Hepatocyte (in vitro differentiated cells): ENCODE measurements around the gene KRT86. TPM values are rescaled to one million over a fixed set of nuclear protein-coding genes. Genes with fewer than 3 reads are reported as not detected.

Source experiments
- DNase-seq: peaks from one replicate; pipeline ENCODE4 v3.0.0-alpha.2; 2016; ENCODE audit warnings: low spot score
- H2AFZ ChIP-seq: fragments of 200-600 bp; sonication (generic); 2 replicates; pipeline ENCODE4 v1.6.0; 2016; ENCODE audit warnings: antibody characterized with exemption, mild to moderate bottlenecking
- H3K27ac ChIP-seq: fragments of 200-600 bp; sonication (generic); 2 replicates; pipeline ENCODE4 v1.5.1; 2016; ENCODE audit warnings: mild to moderate bottlenecking
- H3K27me3 ChIP-seq: fragments of 200-600 bp; sonication (generic); 2 replicates; pipeline ENCODE4 v1.6.1; 2016
- H3K36me3 ChIP-seq: fragments of 200-600 bp; sonication (generic); replicated peaks from 2 replicates; pipeline ENCODE4 v1.5.1; 2016; ENCODE audit warnings: low read depth; ENCODE audit not compliant: insufficient read depth
- H3K4me1 ChIP-seq: fragments of 200-600 bp; sonication (generic); 2 replicates; pipeline ENCODE4 v1.5.1; 2016; ENCODE audit warnings: mild to moderate bottlenecking, moderate library complexity; ENCODE audit not compliant: insufficient read depth
- H3K4me2 ChIP-seq: fragments of 200-600 bp; sonication (generic); 2 replicates; pipeline ENCODE4 v1.6.0; 2016
- H3K4me3 ChIP-seq: fragments of 200-600 bp; sonication (generic); 2 replicates; pipeline ENCODE4 v1.5.1; 2016; ENCODE audit warnings: mild to moderate bottlenecking
- H3K79me2 ChIP-seq: fragments of 200-600 bp; sonication (generic); 2 replicates; pipeline ENCODE4 v1.6.0; 2017; ENCODE audit warnings: mild to moderate bottlenecking
- H3K9me2 ChIP-seq: fragments of 200-600 bp; sonication (generic); replicated peaks from 2 replicates; pipeline ENCODE4 v1.6.0; 2017; ENCODE audit warnings: mild to moderate bottlenecking; ENCODE audit not compliant: insufficient read depth
- H3K9me3 ChIP-seq: fragments of 200-600 bp; sonication (generic); 2 replicates; pipeline ENCODE4 v1.5.1; 2016; ENCODE audit warnings: low read depth, mild to moderate bottlenecking
- H4K20me1 ChIP-seq: fragments of 200-600 bp; sonication (generic); 2 replicates; pipeline ENCODE4 v1.6.0; 2016; ENCODE audit warnings: mild to moderate bottlenecking; ENCODE audit not compliant: insufficient read depth, poor library complexity, severe bottlenecking
- CTCF ChIP-seq: fragments of 200-600 bp; sonication (generic); IDR thresholded peaks from 2 replicates; pipeline ENCODE4 v1.5.1; 2016; ENCODE audit warnings: antibody characterized with exemption, mild to moderate bottlenecking; ENCODE audit not compliant: poor library complexity
- EZH2 ChIP-seq: fragments of 200-600 bp; sonication (generic); IDR thresholded peaks from 2 replicates; pipeline ENCODE4 v1.6.1; 2016; ENCODE audit warnings: antibody characterized with exemption, mild to moderate bottlenecking, borderline replicate concordance
- EZH2phosphoT487 ChIP-seq: fragments of 200-600 bp; sonication (generic); IDR thresholded peaks from one replicate; pipeline ENCODE4 v1.6.1; 2018; ENCODE audit warnings: antibody characterized with exemption, mild to moderate bottlenecking, low read depth, moderate library complexity; ENCODE audit not compliant: unreplicated experiment, severe bottlenecking
- WGBS: methylation state at CpG from one replicate; pipeline ENCODE4 v1.1.6; 2016; ENCODE audit warnings: low lambda C conversion rate; ENCODE audit errors: missing lambda C conversion rate; 5-methylcytosine and 5-hydroxymethylcytosine counted together
- polyA plus RNA-seq: library from polyadenylated mRNA; unstranded; fragments of >200 nt; fragmentation: Nextera tagmentation; extraction: Ambion mirVana; gene quantifications from 2 replicates; pipeline ENCODE4 v1.2.1, GENCODE V29; 2016
- total RNA-seq: library from RNA; depleted of rRNA; stranded (reverse); fragments of >200 nt; gene quantifications from 2 replicates; pipeline ENCODE4 v1.2.3, GENCODE V29; 2014

KRT86 gene
- total and polyA plus RNA-seq, 2 experiments from 2014 or later: 0.40 TPM; not detected in 1

GRCh38 chr12:52356031-52356761, 81.8 kb downstream of the KRT86 start:
- no peak for DNase-seq
- Histone ChIP-seq H3K4me1 (no peaks in the 10 kb centered on the region), H3K27ac (no peak overlapping the region), H3K27me3 (peaks cover 3% of the 10 kb centered on the region), H3K9me3 (no peaks in the 10 kb centered on the region), H3K79me2 (no peaks in the 10 kb centered on the region), H3K36me3 (no peaks in the 10 kb centered on the region), H3K9me2 (no peaks in the 10 kb centered on the region), H4K20me1 (no peaks in the 10 kb centered on the region), H2AFZ (no peak overlapping the region), H3K4me3 (no peak overlapping the region), H3K4me2 (no peak overlapping the region)
- 96% methylated on average over 46 of the region's 56 CpGs for WGBS
- no peak for TF ChIP-seq CTCF
- TF ChIP-seq EZH2phosphoT487: no peak
- TF ChIP-seq EZH2: no peak

- no peak for DNase-seq
- H3K9me3 ChIP-seq: no peaks in the 10 kb centered on the region
- no peaks in the 10 kb centered on the region for H3K9me2 ChIP-seq
- H3K27me3 ChIP-seq: peaks cover 3% of the 10 kb centered on the region
- WGBS: 94% methylated on average over 20 of the region's 20 CpGs
- H3K36me3 ChIP-seq: no peaks in the 10 kb centered on the region
- H3K4me3 ChIP-seq: no peak overlapping the region
- H2AFZ ChIP-seq: no peak overlapping the region
- H3K27ac ChIP-seq: no peak overlapping the region
- no peaks in the 10 kb centered on the region for H3K4me1 ChIP-seq
- H3K79me2 ChIP-seq: no peaks in the 10 kb centered on the region
- no peak for TF ChIP-seq EZH2
- no peak for TF ChIP-seq EZH2phosphoT487
- no peak for TF ChIP-seq CTCF
- H3K4me2 ChIP-seq: no peak overlapping the region
- no peaks in the 10 kb centered on the region for H4K20me1 ChIP-seq
These were observed 82.5 kb downstream of the KRT86 start for GRCh38 chr12:52356762-52357580.

Other genes with a start within 250 kb of the KRT86 start
- gene NR4A1, start 223.2 kb upstream of the KRT86 start, total RNA-seq: 39.2 and 59.2 TPM in 2 replicates
- gene NR4A1, start 223.2 kb upstream of the KRT86 start, polyA plus RNA-seq: 131 and 165 TPM in 2 replicates
- gene ATG101, start 204.7 kb upstream of the KRT86 start, total RNA-seq: 55.9 and 61.6 TPM in 2 replicates
- 52.0 and 57.7 TPM in 2 replicates for gene ATG101, start 204.7 kb upstream of the KRT86 start, polyA plus RNA-seq
- gene SMIM41, start 194.9 kb upstream of the KRT86 start, total RNA-seq: not detected in 2 replicates
- gene SMIM41, start 194.9 kb upstream of the KRT86 start, polyA plus RNA-seq: 0.15 TPM in 1 of 2 replicates, not detected in the other
- 0.28 and 0.77 TPM in 2 replicates for gene KRT80, start 82.6 kb upstream of the KRT86 start, total RNA-seq
- 1.2 and 1.5 TPM in 2 replicates for gene KRT80, start 82.6 kb upstream of the KRT86 start, polyA plus RNA-seq
- gene KRT7, start 41.4 kb upstream of the KRT86 start, total RNA-seq: 12.6 and 27.1 TPM in 2 replicates
- gene KRT7, start 41.4 kb upstream of the KRT86 start, polyA plus RNA-seq: 33.3 and 80.2 TPM in 2 replicates
- not detected in 2 replicates for gene KRT81, start 16.9 kb downstream of the KRT86 start, total RNA-seq
- gene KRT81, start 16.9 kb downstream of the KRT86 start, polyA plus RNA-seq: not detected in 2 replicates
- not detected in 2 replicates for gene KRT83, start 46.8 kb downstream of the KRT86 start, total RNA-seq
- not detected in 2 replicates for gene KRT83, start 46.8 kb downstream of the KRT86 start, polyA plus RNA-seq
- not detected in 2 replicates for gene KRT85, start 92.8 kb downstream of the KRT86 start, total RNA-seq
- gene KRT85, start 92.8 kb downstream of the KRT86 start, polyA plus RNA-seq: not detected in 2 replicates
- gene KRT84, start 111.0 kb downstream of the KRT86 start, total RNA-seq: not detected in 2 replicates
- not detected in 2 replicates for gene KRT84, start 111.0 kb downstream of the KRT86 start, polyA plus RNA-seq
- gene KRT82, start 131.7 kb downstream of the KRT86 start, total RNA-seq: not detected in 2 replicates
- not detected in 2 replicates for gene KRT82, start 131.7 kb downstream of the KRT86 start, polyA plus RNA-seq
- gene KRT75, start 159.7 kb downstream of the KRT86 start, total RNA-seq: not detected in 2 replicates
- gene KRT75, start 159.7 kb downstream of the KRT86 start, polyA plus RNA-seq: not detected in 2 replicates
- gene KRT6B, start 177.5 kb downstream of the KRT86 start, total RNA-seq: 0.08 TPM in 1 of 2 replicates, not detected in the other
- 0.10 and 0.42 TPM in 2 replicates for gene KRT6B, start 177.5 kb downstream of the KRT86 start, polyA plus RNA-seq
- 0.07 and 0.32 TPM in 2 replicates for gene KRT6C, start 199.2 kb downstream of the KRT86 start, total RNA-seq
- gene KRT6C, start 199.2 kb downstream of the KRT86 start, polyA plus RNA-seq: 0.18 and 1.3 TPM in 2 replicates
- gene KRT6A, start 218.6 kb downstream of the KRT86 start, total RNA-seq: 5.5 and 6.8 TPM in 2 replicates
- gene KRT6A, start 218.6 kb downstream of the KRT86 start, polyA plus RNA-seq: 0.54 and 2.3 TPM in 2 replicates
- 13.0 and 15.8 TPM in 2 replicates for gene KRT5, start 245.7 kb downstream of the KRT86 start, total RNA-seq
- 7.4 and 11.3 TPM in 2 replicates for gene KRT5, start 245.7 kb downstream of the KRT86 start, polyA plus RNA-seq